HK-2 (cell line): Measurements from ENCODE around the gene SLC23A3.
"Not testable (repeated sequence)": the region's sequence is repeated elsewhere in the genome, so short reads cannot be mapped to it uniquely, and the experiment has no call there.

Experiments used
- DNase-seq: peaks from one replicate; pipeline ENCODE4 v3.0.0-alpha.2; 2018; ENCODE audit not compliant: unreplicated experiment

The SLC23A3 gene

GRCh38 chr2:219205165-219205538 is 35.3 kb upstream of the SLC23A3 start:
- no peak for DNase-seq

DNA sequence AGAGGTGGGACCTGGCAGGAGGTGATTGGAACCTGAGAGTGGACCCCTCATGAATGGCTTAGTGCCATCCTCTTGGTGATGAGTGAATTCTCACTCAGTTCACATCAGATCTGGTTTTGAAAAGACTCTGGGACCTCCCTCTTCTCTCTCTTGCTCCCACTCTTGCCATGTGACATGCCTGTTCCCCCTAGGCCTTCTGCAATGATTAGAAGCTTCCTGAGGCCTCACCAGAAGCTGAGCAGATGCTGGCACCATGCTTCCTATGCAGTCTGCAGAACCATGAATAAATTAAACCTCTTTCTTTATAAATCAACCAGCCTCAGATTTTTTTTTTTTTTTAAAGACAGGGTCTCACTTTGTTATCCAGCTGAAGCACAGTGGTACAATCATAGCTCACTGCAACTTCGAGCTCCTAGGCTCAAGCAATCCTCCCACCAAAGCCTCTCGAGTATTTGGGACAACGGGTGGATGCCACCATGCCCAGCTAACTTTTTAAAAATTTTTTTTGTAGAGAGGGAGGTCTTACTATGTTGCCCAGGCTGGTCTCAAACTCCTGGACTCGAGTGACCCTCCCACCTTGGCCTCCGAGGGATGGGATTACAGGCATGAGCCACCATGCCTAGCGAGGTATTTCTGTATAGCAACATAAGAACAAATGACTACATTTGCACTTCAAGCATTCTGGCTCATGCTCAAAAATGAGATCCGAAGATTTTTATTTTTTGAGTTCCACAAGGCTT is 34.8 kb upstream of the SLC23A3 start:
- DNase-seq = no peak

GRCh38 chr2:219201331-219201730 is 31.5 kb upstream of the SLC23A3 start:
- not testable (repeated sequence) for DNase-seq

GRCh38 chr2:219200502-219201326 is 30.9 kb upstream of the SLC23A3 start:
- not testable (repeated sequence) for DNase-seq

DNA sequence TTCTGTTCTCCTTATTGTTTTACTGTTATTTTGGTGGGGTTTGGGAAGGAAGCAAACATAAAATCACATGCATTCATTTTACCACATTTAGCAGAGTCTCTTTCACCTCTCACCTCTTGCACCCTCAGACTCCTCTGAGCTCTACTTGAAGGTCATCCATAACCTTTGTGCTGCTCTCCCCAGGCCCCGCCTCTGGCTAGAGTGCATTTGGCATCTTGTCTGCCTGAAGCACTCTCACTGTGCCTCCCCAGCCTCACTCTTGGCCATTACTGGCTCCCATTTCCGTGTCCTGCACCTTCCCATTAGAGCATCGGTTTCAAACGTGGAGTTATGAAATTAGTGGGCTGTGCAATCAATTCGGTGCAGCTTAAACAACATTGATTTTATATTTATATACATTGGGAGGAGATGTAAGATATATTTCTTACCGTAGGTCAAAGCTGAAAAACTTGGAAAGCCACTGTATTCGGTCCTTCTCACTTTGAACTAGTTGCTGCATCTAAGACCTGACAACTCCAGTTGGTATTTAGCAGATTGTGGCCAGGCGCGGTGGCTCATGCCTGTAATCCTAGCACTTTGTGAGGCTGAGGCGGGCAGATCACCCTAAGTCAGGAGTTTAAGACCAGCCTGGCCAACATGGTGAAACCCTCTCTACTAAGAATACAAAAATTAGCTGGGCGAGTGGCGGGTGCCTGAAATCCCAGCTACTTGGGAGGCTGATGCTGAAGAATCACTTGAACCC is 29.8 kb upstream of the SLC23A3 start:
- no peak for DNase-seq

DNA sequence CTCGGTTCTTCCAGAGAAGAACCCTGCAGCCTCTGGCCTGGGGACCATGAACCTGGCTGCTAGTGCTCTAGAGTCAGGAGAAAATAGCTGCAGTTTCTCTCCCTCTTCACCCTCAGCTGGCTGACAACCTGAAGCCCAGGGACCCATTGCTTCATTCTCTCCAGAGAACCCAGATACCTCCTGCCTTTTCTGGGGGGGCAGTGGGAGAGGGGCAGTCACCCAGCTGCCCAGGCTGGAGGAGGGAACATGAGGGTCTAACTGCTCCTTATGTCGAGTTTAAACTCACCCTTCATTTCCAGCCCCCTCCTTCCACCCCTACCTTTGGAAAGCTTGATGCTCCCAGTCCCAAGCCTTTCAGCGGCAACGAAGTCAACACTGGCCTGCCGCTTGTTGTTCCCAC is 29.1 kb upstream of the SLC23A3 start:
- no peak for DNase-seq

GRCh38 chr2:219197388-219197787 is 27.6 kb upstream of the SLC23A3 start:
- no peak for DNase-seq

DNA sequence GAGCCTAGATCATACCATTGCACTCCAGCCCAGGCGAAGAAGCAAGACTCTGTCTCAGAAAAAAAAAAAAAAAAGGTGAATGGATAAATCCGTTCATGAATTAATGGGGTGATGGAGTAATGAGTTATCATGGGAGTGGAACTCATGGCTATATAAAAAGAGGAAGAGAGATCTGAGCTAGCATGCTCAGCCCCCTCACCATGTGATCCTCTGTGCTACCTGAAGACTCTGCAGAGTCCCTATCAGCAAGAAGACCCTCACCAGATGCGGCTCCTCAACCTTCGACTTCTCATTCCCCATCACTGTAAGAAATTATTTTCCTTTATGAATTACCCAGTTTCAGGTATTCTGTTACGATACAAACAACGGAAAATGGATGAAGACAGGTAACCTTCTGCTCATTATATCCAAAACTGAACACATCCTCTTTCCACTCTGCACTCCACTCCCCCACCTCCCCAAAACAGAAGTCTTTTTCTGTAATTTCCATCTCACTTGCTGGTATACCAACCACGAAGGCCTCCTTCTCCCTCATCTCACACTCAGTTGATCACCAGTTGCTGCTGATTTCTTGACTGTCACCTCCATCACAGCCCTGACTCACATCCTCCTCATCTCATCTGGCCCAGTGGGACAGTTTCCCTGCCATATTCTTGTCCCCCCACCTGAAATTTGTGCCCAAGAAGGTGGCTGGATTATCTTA is 17.1 kb upstream of the SLC23A3 start:
- no peak for DNase-seq

DNA sequence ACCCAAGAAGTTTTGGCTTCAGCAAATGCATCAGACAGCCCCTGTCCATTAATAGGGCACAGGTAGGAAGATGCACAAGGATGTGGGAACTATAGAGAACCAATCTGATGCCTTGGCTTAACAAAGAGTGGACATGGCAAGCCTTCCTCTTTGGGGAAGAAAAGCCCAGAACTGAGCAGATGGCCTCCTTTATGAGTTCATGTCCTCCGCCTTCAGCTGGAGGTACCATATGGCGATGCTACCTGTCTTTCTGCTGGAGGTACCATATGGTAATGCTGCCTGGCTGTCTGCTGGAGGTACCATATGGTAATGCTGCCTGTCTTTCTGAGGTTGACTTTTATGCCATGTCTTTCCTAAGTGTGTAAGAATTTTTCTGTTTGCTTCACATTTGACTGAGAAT is 14.3 kb upstream of the SLC23A3 start:
- no peak for DNase-seq

GRCh38 chr2:219183151-219183772 is 13.4 kb upstream of the SLC23A3 start:
- no peak for DNase-seq

- no peak for DNase-seq
Measured at GRCh38 chr2:219182331-219183150, 12.7 kb upstream of the SLC23A3 start.

DNA sequence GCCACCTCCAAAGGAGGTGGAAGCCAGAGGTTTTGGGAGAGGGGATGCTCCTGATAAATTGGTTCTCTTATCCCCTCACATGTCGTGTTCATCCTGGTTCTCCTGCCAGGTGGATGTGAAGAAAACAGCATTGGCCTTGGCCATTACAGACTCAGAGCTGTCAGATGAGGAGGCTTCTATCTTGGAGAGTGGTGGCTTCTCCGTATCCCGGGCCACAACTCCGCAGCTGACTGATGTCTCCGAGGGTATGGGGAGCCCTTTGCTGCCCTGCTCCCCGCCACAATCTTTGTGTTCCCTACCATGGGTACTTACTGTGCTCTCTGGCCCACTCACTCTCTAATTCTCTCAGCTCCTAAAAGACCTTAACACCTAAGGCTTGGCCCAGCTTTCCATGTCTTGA is 11.7 kb upstream of the SLC23A3 start:
- no peak for DNase-seq

- DNase-seq = no peak
Measured at GRCh38 chr2:219180961-219181360, 11.1 kb upstream of the SLC23A3 start.

GRCh38 chr2:219179601-219180465 is 10.0 kb upstream of the SLC23A3 start:
- DNase-seq = no peak

GRCh38 chr2:219178377-219179175 is 8.7 kb upstream of the SLC23A3 start:
- DNase-seq = no peak

DNA sequence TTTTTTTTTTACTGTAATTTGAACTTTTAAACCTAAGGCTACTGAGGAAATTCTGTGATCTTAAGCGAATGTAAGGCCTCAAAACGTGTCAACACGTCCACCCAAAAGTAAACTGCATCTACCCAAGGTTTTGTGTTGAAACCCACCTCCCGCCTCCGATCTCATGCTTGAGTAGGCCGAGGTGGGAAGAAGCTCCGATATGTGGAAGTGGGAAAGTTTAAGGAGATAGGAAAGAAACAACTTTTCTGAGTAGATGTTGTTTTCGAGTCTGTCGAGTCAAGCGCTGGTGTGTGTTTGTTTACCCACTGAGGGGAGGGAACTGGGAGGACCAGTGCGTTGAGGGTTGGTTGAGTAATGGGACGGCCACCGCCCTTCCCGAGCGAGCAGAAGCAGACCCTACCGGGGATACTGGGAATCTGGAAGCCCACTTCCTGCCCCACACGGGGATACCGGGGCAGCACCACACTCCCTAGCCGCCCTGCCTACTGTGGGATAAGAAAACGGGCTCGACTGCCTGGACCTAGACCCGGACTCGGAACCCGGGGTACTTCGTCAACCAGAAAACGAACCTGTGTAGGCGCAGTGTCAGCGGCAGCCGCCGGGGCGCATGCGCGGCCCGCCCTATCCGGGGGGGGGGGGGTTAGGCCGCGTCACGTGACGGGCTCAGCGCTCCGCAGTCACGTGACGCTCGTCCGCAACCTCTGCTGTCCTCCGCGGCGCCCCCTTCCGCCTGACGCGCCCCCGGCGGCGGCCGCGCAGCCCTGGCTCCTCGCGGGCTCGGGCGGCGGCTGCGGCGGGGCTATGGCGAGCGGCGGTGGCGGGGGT is 7.9 kb upstream of the SLC23A3 start, which contains the start of gene RETREG2:
Gene RETREG2, plus strand, starts transcription at position 724 of the 825 bp plus-strand sequence. Its CDS starts 78 bp downstream, at position 802.
- peak; percentile 92 for DNase-seq

DNA sequence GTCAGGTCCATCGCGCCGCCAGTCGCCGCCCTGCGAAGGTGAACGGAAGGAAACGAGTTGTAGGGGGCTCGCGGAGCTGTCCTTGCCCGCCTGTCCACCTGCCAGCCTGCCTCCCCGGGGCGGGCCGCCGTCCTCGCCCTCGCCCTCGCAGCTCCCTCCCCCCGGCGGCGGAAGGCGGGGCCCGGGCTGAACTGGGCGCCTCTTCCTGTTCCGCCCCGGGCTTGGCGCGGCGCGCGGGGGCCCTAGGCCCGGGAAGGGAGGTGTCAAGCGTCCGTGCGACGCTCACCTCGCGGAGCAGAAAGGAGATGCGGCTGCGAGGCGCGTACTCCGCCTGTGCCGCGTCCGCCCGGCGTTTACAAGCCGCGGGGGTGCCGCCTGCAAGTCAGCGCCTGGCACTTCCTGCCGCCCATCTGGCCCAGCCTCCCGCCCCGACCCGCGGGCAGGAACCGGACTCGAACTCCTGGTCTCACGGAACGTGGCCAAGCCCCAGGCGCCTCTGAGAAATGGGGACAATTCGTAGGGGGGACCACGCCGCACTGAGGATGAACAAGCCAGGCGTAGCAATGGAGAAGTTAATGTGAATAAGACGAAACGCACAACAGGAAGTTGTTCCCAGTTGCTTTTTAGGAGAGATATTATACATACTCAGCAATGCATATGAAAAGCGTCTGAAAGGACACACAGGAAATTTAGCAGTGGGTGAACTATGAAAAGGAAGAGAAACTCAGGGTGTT is 7.2 kb upstream of the SLC23A3 start, which contains the start of gene CNPPD1:
Gene CNPPD1, minus strand, starts transcription at position 108 of the 734 bp plus-strand sequence. Its CDS starts 97 bp downstream, at position 11.
- peak; percentile 86 for DNase-seq
